ENCODE data around the gene SYNGR3. TPM values are rescaled to one million over a fixed set of nuclear protein-coding genes. Genes with fewer than 3 reads are reported as not detected.

Gene SYNGR3
- polyA plus RNA-seq, 2 of the 4 experiments (the other 2 are of a cell fraction): 4.1 to 4.9 TPM

DNA sequence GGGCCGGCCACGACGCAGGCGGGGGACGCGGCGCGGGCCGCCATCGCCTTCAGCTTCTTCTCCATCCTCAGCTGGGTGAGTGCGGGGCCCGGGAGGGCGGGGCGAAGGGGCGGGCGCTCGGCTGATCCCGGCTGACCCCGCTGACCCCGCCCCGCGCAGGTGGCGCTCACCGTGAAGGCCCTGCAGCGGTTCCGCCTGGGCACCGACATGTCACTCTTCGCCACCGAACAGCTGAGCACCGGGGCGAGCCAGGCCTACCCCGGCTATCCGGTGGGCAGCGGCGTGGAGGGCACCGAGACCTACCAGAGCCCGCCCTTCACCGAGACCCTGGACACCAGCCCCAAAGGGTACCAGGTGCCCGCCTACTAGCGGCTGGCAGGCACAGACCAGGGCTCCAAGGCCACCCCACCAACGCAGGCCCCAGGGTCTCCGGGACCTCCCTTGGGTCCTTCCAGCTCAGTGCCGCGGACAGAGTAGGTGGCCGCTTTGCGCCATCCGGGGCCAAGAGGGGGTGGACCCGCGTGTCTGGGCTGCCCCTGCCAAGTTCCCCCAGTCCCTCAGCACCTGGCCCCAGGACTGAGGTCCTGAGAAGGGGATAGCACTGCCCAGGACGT lies 3.0 kb downstream of the SYNGR3 start:
- ChIA-PET CTCF (interaction anchor here (0.8 to 19.7 kb wide), 3 partner anchors 12 to 148 kb away, joined by 3 to 196 read pairs (median 9); partner anchors contain the start of gene ZNF598), POLR2A (interaction anchor here (0.6 to 1.6 kb wide), 3 partner anchors 11 to 162 kb away, joined by 3 to 7 read pairs (median 4); partner anchors contain the start of genes RPS2 and TRAF7)
- FAIRE-seq (no peak), DNase-seq (ENCODE audit: low read depth in 1 of 2, low spot score in 1 of 2) (no peak), ATAC-seq (no peak)
- WGBS (ENCODE audit: missing lambda C conversion rate): 93% methylated on average over 21 of the region's 50 CpGs
- Histone ChIP-seq H3K4me3 (no peak overlapping the region), H3K9me3 (no peaks in the 10 kb centered on the region), H3K4me1 (peaks cover 80% of the 10 kb centered on the region), H3K27ac (peak overlapping the region; percentile 51 to 76; a peak in 5 of 6 replicates), H3K4me2 (0 out of 3 replicates have a peak overlapping the region, but pooled peaks have one; percentile 79)
- TF ChIP-seq ZNF302 (CRISPR knock-in tag; IDR thresholded peaks at IDR 0.05) (no peak), RCOR1 (IDR thresholded peaks at IDR 0.05; ENCODE audit: low read depth, low read length) (no peak), KDM1A (IDR thresholded peaks at IDR 0.05; ENCODE audit: low read depth) (no peak), TFCP2L1 (CRISPR knock-in tag; IDR thresholded peaks at IDR 0.05) (no peak), HEYL (CRISPR knock-in tag; IDR thresholded peaks at IDR 0.05) (no peak)
- TF ChIP-seq, protein P1, sequence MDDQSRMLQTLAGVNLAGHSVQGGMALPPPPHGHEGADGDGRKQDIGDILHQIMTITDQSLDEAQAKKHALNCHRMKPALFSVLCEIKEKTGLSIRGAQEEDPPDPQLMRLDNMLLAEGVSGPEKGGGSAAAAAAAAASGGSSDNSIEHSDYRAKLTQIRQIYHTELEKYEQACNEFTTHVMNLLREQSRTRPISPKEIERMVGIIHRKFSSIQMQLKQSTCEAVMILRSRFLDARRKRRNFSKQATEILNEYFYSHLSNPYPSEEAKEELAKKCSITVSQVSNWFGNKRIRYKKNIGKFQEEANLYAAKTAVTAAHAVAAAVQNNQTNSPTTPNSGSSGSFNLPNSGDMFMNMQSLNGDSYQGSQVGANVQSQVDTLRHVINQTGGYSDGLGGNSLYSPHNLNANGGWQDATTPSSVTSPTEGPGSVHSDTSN (IDR thresholded peaks at IDR 0.05): no peak

DNA sequence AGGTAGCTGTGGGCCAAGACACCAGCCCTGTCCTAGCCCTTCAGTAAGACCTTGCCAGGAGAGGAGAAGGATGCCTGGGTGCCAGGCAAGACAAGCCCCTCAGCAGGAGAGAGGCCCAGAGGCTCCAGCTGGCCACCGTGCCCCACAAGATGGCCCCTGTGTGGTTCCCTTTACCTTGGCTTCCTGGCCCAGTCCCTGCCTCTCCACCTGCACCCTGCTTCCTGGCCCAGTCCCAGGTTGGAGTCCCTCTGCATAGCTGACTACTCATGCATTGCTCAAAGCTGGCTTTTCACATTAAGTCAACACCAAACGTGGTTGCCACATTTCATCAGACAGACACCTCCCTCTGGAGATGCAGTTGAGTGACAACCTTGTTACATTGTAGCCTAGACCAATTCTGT lies 4.0 kb downstream of the SYNGR3 start:
- CTCF ChIA-PET: interaction anchor here (0.7 to 19.7 kb wide), 5 partner anchors 9 to 147 kb away, joined by 3 to 196 read pairs (median 5); partner anchors contain the start of genes GFER and ZNF598
- peak in 1 of 2 experiments; percentile 72 for DNase-seq (ENCODE audit: low read depth in 1 of 2, low spot score in 1 of 2)
- Histone ChIP-seq H3K4me1 (peaks cover 80% of the 10 kb centered on the region), H3K4me3 (no peak overlapping the region), H3K4me2 (peak overlapping the region; percentile 19; the same call in 2 of the 3 replicates), H3K27ac (peak overlapping the region; percentile 12 to 76; a peak in 5 of 6 replicates), H3K9me3 (no peaks in the 10 kb centered on the region)
- FAIRE-seq: no peak
- 47% methylated on average over 2 of the region's 2 CpGs for WGBS (ENCODE audit: missing lambda C conversion rate)
- ATAC-seq: peak; percentile 31 to 40
- TF ChIP-seq RARB (CRISPR knock-in tag; IDR thresholded peaks at IDR 0.05): no peak
- no peak for TF ChIP-seq MAZ (IDR thresholded peaks at IDR 0.05; ENCODE audit: borderline replicate concordance, low read depth, low read length)
- peak; percentile 57; the same call in 1 of the 2 replicates for TF ChIP-seq ZSCAN20 (CRISPR knock-in tag; IDR thresholded peaks at IDR 0.05)
- no peak for TF ChIP-seq HOXB5 (CRISPR knock-in tag; IDR thresholded peaks at IDR 0.05)
- TF ChIP-seq FOSL2 (IDR thresholded peaks at IDR 0.05): no peak
- TF ChIP-seq FOSL2 (CRISPR knock-in tag; IDR thresholded peaks at IDR 0.05): 0 out of 2 replicates have a peak, but pooled peaks have one; percentile 27
- no peak for TF ChIP-seq GATA3 (IDR thresholded peaks at IDR 0.05; ENCODE audit: borderline replicate concordance)
- peak; percentile 75; the same call in 1 of the 2 replicates for TF ChIP-seq EHF (CRISPR knock-in tag; IDR thresholded peaks at IDR 0.05)
- TF ChIP-seq JUN (IDR thresholded peaks at IDR 0.05): no peak
- TF ChIP-seq TP53 (CRISPR knock-in tag; IDR thresholded peaks at IDR 0.05): no peak
- TF ChIP-seq CEBPB (IDR thresholded peaks at IDR 0.05): peak; percentile 27 to 46; a peak in 2 of 4 replicates
- TF ChIP-seq KDM5A (IDR thresholded peaks at IDR 0.05): no peak
- TF ChIP-seq HEYL (CRISPR knock-in tag; IDR thresholded peaks at IDR 0.05): 0 out of 2 replicates have a peak, but pooled peaks have one; percentile 76
- TF ChIP-seq EP300 (IDR thresholded peaks at IDR 0.05): no peak
- no peak for TF ChIP-seq NR3C1 (IDR thresholded peaks at IDR 0.05)
- POLR2A ChIA-PET: interaction anchor here (1.9 kb wide), 1 partner anchor 29 kb away, joined by 6 read pairs; the partner anchor contains the start of gene RPS2

DNA sequence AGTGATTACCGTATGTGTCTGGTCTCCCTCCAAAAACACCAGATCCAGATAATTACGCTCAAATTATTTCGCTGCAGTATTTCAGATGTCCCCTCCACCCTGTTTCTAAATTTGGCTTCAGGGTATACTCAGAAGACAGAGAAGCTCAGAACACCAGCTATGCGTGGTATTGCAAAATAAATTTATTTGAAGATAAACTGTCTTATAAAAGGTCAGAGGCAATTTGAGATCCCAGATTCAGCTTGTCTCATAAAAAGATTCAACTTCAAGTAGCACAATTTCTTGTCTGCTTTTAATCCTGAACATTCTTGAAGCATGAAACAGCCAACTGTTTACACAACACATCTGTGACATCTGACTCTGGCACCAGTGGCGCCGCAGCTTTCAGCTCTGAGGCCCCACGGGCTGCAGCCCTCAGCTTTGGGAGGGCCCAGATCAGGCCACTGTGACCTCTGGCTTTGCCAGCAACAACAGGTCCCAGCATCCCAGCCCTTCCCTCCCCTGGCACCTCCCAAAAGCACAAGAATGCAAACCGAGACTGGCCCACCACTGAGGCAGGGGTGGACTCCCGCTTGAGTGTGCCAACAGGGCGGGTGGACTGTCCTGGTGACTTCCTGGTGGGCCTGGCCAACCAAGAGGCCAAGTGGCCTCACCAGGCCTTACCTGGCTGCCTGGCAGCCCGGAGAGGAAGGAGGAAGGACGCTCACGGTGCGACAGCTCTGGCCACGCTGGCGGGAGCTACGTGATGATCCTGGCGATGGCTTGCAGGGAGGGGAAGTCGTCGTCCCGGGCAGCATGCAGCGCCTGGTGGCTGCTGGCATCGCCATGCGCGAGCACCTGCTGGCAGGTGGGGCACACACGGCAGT lies 8.0 kb downstream of the SYNGR3 start:
- 75% methylated on average over 23 of the region's 26 CpGs for WGBS (ENCODE audit: missing lambda C conversion rate)
- TF ChIP-seq, protein P2, sequence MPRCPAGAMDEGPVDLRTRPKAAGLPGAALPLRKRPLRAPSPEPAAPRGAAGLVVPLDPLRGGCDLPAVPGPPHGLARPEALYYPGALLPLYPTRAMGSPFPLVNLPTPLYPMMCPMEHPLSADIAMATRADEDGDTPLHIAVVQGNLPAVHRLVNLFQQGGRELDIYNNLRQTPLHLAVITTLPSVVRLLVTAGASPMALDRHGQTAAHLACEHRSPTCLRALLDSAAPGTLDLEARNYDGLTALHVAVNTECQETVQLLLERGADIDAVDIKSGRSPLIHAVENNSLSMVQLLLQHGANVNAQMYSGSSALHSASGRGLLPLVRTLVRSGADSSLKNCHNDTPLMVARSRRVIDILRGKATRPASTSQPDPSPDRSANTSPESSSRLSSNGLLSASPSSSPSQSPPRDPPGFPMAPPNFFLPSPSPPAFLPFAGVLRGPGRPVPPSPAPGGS (IDR thresholded peaks at IDR 0.05): no peak
- TF ChIP-seq RCOR1 (IDR thresholded peaks at IDR 0.05; ENCODE audit: low read depth, low read length) (no peak), SMC3 (IDR thresholded peaks at IDR 0.05) (no peak), POLR2AphosphoS2 (conservative IDR thresholded peaks at IDR 0.05; ENCODE audit: low read length) (no peak), ELK1 (IDR thresholded peaks at IDR 0.05; ENCODE audit: low read depth, low read length) (no peak), MAFK (IDR thresholded peaks at IDR 0.05; ENCODE audit: partially characterized antibody) (no peak), CBX8 (IDR thresholded peaks at IDR 0.05) (no peak)
- Histone ChIP-seq H3K9me3 (no peaks in the 10 kb centered on the region), H3K4me2 (peak overlapping the region; percentile 39), H3K4me1 (peaks cover 51% of the 10 kb centered on the region), H3K4me3 (no peak overlapping the region), H3K27ac (peak overlapping the region; percentile 55 to 79; a peak in 5 of 6 replicates)
- ATAC-seq (peak in 1 of 2 experiments; percentile 8; a peak in 1 of 6 replicates), DNase-seq (ENCODE audit: low read depth in 1 of 2, low spot score in 1 of 2) (no peak), FAIRE-seq (peak; percentile 51)
- ChIA-PET POLR2A (interaction anchor here (0.5 to 0.7 kb wide), 2 partner anchors 33 to 57 kb away, joined by 3 to 4 read pairs; partner anchors contain the start of gene RPS2), CTCF (interaction anchor here (0.5 to 19.7 kb wide), 8 partner anchors 7 to 143 kb away, joined by 3 to 196 read pairs (median 4); partner anchors contain the start of gene ZNF598)

Measured in A549 (cell line).